ENCODE data around the gene SOWAHC. TPM values are rescaled to one million over a fixed set of nuclear protein-coding genes. Genes with fewer than 3 reads are reported as not detected.

The SOWAHC gene
- total and polyA plus RNA-seq, 2 of the 13 experiments (the other 11 are each of a cell fraction or from before 2014, with no cell fraction given): 21.2 to 22.5 TPM

GRCh38 chr2:109613922-109614714 is at the start of gene SOWAHC, which contains the start of gene SEPTIN10 (continued):
- TF ChIP-seq RFXAP (CRISPR knock-in tag; IDR thresholded peaks at IDR 0.05; ENCODE audit: borderline replicate concordance) (peak; percentile 73), ZNF264 (CRISPR knock-in tag; IDR thresholded peaks at IDR 0.05) (peak; percentile 72; the same call in 1 of the 2 replicates), NKX3-1 (CRISPR knock-in tag; IDR thresholded peaks at IDR 0.05) (peak; percentile 28; the same call in 1 of the 2 replicates), DMTF1 (CRISPR knock-in tag; IDR thresholded peaks at IDR 0.05) (peak; percentile 69; the same call in 1 of the 2 replicates), AGO2 (optimal IDR thresholded peaks at IDR 0.05; ENCODE audit: low read depth, low read length) (peak; percentile 13), ZNF431 (CRISPR knock-in tag; IDR thresholded peaks at IDR 0.05; ENCODE audit: borderline replicate concordance, low read depth) (peak; percentile 43), FOXM1 (CRISPR knock-in tag; IDR thresholded peaks at IDR 0.05) (peak; percentile 67; the same call in 1 of the 2 replicates), ZBTB44 (CRISPR knock-in tag; IDR thresholded peaks at IDR 0.05) (no peak), ZNF878 (CRISPR knock-in tag; IDR thresholded peaks at IDR 0.05) (0 out of 2 replicates have a peak, but pooled peaks have one; percentile 4), ZNF782 (CRISPR knock-in tag; IDR thresholded peaks at IDR 0.05; ENCODE audit: borderline replicate concordance) (peak; percentile 100)
- TF ChIP-seq, protein P1, sequence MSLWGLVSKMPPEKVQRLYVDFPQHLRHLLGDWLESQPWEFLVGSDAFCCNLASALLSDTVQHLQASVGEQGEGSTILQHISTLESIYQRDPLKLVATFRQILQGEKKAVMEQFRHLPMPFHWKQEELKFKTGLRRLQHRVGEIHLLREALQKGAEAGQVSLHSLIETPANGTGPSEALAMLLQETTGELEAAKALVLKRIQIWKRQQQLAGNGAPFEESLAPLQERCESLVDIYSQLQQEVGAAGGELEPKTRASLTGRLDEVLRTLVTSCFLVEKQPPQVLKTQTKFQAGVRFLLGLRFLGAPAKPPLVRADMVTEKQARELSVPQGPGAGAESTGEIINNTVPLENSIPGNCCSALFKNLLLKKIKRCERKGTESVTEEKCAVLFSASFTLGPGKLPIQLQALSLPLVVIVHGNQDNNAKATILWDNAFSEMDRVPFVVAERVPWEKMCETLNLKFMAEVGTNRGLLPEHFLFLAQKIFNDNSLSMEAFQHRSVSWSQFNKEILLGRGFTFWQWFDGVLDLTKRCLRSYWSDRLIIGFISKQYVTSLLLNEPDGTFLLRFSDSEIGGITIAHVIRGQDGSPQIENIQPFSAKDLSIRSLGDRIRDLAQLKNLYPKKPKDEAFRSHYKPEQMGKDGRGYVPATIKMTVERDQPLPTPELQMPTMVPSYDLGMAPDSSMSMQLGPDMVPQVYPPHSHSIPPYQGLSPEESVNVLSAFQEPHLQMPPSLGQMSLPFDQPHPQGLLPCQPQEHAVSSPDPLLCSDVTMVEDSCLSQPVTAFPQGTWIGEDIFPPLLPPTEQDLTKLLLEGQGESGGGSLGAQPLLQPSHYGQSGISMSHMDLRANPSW (CRISPR knock-in tag; IDR thresholded peaks at IDR 0.05; ENCODE audit: borderline replicate concordance): 0 out of 2 replicates have a peak, but pooled peaks have one; percentile 25
- TF ChIP-seq, protein P2, sequence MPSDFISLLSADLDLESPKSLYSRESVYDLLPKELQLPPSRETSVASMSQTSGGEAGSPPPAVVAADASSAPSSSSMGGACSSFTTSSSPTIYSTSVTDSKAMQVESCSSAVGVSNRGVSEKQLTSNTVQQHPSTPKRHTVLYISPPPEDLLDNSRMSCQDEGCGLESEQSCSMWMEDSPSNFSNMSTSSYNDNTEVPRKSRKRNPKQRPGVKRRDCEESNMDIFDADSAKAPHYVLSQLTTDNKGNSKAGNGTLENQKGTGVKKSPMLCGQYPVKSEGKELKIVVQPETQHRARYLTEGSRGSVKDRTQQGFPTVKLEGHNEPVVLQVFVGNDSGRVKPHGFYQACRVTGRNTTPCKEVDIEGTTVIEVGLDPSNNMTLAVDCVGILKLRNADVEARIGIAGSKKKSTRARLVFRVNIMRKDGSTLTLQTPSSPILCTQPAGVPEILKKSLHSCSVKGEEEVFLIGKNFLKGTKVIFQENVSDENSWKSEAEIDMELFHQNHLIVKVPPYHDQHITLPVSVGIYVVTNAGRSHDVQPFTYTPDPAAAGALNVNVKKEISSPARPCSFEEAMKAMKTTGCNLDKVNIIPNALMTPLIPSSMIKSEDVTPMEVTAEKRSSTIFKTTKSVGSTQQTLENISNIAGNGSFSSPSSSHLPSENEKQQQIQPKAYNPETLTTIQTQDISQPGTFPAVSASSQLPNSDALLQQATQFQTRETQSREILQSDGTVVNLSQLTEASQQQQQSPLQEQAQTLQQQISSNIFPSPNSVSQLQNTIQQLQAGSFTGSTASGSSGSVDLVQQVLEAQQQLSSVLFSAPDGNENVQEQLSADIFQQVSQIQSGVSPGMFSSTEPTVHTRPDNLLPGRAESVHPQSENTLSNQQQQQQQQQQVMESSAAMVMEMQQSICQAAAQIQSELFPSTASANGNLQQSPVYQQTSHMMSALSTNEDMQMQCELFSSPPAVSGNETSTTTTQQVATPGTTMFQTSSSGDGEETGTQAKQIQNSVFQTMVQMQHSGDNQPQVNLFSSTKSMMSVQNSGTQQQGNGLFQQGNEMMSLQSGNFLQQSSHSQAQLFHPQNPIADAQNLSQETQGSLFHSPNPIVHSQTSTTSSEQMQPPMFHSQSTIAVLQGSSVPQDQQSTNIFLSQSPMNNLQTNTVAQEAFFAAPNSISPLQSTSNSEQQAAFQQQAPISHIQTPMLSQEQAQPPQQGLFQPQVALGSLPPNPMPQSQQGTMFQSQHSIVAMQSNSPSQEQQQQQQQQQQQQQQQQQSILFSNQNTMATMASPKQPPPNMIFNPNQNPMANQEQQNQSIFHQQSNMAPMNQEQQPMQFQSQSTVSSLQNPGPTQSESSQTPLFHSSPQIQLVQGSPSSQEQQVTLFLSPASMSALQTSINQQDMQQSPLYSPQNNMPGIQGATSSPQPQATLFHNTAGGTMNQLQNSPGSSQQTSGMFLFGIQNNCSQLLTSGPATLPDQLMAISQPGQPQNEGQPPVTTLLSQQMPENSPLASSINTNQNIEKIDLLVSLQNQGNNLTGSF (CRISPR knock-in tag; IDR thresholded peaks at IDR 0.05): peak; percentile 42; the same call in 1 of the 2 replicates
- TF ChIP-seq, protein P3, sequence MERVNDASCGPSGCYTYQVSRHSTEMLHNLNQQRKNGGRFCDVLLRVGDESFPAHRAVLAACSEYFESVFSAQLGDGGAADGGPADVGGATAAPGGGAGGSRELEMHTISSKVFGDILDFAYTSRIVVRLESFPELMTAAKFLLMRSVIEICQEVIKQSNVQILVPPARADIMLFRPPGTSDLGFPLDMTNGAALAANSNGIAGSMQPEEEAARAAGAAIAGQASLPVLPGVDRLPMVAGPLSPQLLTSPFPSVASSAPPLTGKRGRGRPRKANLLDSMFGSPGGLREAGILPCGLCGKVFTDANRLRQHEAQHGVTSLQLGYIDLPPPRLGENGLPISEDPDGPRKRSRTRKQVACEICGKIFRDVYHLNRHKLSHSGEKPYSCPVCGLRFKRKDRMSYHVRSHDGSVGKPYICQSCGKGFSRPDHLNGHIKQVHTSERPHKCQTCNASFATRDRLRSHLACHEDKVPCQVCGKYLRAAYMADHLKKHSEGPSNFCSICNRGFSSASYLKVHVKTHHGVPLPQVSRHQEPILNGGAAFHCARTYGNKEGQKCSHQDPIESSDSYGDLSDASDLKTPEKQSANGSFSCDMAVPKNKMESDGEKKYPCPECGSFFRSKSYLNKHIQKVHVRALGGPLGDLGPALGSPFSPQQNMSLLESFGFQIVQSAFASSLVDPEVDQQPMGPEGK (CRISPR knock-in tag; IDR thresholded peaks at IDR 0.05): peak; percentile 84
